Thyroid gland (tissue), 4 donors: ENCODE data around the gene TTC5. TPM values are rescaled to one million over a fixed set of nuclear protein-coding genes. Genes with fewer than 3 reads are reported as not detected.
A peak's percentile ranks its signal among the peaks of the same experiment; 100 is the strongest.

Experiments
- DNase-seq, 2 donors: peaks; one replicate each; pipeline ENCODE4 v3.0.0-alpha.2; 2019
- H3K27ac ChIP-seq, 3 donors: fragments of 200-600 bp; sonication (generic); 1 replicate in 2 of 3; 2 replicates in 1 of 3; pipeline ENCODE4 v1.5.1; 2016 to 2019; ENCODE audit warnings: mild to moderate bottlenecking in 1 of 3, moderate library complexity in 1 of 3
- H3K27me3 ChIP-seq: fragments of 200-600 bp; sonication (generic); one replicate; pipeline ENCODE4 v1.5.1; 2019
- H3K36me3 ChIP-seq, 2 donors: fragments of 200-600 bp; sonication (generic); one replicate each; pipeline ENCODE4 v1.5.1; 2016 to 2019
- H3K4me1 ChIP-seq, 2 donors: fragments of 200-600 bp; sonication (generic); one replicate each; pipeline ENCODE4 v1.5.1; 2017 to 2019
- H3K4me3 ChIP-seq, 3 donors: fragments of 200-600 bp; sonication (generic); replicated peaks in 1 of 3; 1 replicate in 2 of 3; 2 replicates in 1 of 3; pipeline ENCODE4 v1.5.1; 2016; ENCODE audit warnings: mild to moderate bottlenecking in 1 of 3
- H3K9me3 ChIP-seq: fragments of 200-600 bp; sonication (generic); one replicate; pipeline ENCODE4 v1.5.1; 2017
- POLR2A ChIP-seq, 2 donors: fragments of 450-650 bp; IDR thresholded peaks; one replicate each; pipeline ENCODE4 v1.6.1; 2017; ENCODE audit warnings: antibody characterized with exemption in 2 of 2, mild to moderate bottlenecking in 2 of 2, moderate library complexity in 1 of 2
- WGBS, 2 donors: methylation state at CpG; one replicate each; pipeline ENCODE4 v1.1.5; 2017; 5-methylcytosine and 5-hydroxymethylcytosine counted together
- intact Hi-C: fragments of 100-400 bp; cut with DNase I; formaldehyde crosslinking; loops from one replicate; pipeline ENCODE4 v1.15.1; 2023
- total RNA-seq, 4 donors: library from RNA; depleted of rRNA; stranded (reverse); fragments of >200 nt; gene quantifications; one replicate each; pipeline ENCODE4 v1.2.3, GENCODE V29; 2016
- TF ChIP-seq, protein P1 (sequence below), 6 experiments: fragments of 200-600 bp in 3 of 6; fragments of 450-650 bp in 3 of 6; sonication (generic) in 3 of 6; IDR thresholded peaks; one replicate each; pipeline ENCODE4 v1.5.1; 2016 to 2019; ENCODE audit warnings: antibody characterized with exemption in 6 of 6, mild to moderate bottlenecking in 2 of 6, inconsistent platforms in 1 of 6, moderate library complexity in 1 of 6

TTC5 gene
- total RNA-seq, 4 donors from 2014 or later, result 15.9 to 44.2 (median 19.2) TPM

DNA sequence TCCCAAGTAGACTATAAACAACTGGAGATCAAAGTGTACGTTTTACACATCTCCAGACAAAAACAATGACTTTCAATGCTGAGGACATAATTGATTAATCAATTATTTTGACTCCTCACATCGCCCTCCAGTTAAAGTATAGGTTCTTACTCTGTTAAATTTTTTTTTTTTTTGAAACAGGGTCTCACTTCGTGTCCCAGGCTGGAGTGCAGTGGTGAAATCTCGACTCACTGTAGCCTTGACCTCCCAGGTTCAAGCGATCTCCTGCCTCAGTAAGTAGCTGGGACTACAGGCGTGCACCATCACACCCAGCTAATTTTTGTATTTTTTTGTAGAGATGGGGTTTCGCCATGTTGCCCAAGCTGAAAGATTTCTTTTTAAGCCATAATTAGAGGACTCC lies 28.3 kb upstream of the TTC5 start:
- no peaks in the 10 kb centered on the region for H3K27me3 ChIP-seq
- TF ChIP-seq POLR2A (IDR thresholded peaks at IDR 0.05), result no peak
- TF ChIP-seq, protein P1, sequence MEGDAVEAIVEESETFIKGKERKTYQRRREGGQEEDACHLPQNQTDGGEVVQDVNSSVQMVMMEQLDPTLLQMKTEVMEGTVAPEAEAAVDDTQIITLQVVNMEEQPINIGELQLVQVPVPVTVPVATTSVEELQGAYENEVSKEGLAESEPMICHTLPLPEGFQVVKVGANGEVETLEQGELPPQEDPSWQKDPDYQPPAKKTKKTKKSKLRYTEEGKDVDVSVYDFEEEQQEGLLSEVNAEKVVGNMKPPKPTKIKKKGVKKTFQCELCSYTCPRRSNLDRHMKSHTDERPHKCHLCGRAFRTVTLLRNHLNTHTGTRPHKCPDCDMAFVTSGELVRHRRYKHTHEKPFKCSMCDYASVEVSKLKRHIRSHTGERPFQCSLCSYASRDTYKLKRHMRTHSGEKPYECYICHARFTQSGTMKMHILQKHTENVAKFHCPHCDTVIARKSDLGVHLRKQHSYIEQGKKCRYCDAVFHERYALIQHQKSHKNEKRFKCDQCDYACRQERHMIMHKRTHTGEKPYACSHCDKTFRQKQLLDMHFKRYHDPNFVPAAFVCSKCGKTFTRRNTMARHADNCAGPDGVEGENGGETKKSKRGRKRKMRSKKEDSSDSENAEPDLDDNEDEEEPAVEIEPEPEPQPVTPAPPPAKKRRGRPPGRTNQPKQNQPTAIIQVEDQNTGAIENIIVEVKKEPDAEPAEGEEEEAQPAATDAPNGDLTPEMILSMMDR (IDR thresholded peaks at IDR 0.05), result no peak
- no peaks in the 10 kb centered on the region for H3K9me3 ChIP-seq
- H3K4me1 ChIP-seq, result peaks cover 13 to 16% of the 10 kb centered on the region in 2 donors
- no peak overlapping the region for H3K4me3 ChIP-seq
- intact Hi-C loops, result loop anchor here (5.0 to 10.0 kb wide), 2 partner anchors 121 to 348 kb away; partner anchors contain the start of genes APEX1, OSGEP and RNASE4
- H3K27ac ChIP-seq, result peak overlapping the region in 2 of 3 donors; percentile 77 to 79
- 78 to 81% methylated on average over 7 of the region's 7 CpGs for WGBS, 2 donors
- H3K36me3 ChIP-seq, result no peaks in the 10 kb centered on the region
- no peak for DNase-seq

DNA sequence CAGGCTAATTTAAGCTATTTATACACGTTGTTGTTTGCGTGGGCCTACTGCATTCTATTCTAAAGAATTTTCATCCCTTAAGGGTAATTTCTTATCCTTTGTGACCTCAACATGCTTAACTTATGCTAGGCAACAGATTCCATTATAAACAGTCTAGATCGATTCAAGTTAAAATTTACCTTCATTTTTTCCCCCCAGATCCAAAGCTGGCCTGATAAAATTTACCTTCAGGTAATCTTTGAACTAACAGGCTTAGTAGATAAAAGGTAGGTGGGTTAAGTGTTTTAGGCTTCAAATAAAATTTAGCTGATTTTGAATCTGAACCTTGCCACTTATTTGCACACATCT lies 27.7 kb upstream of the TTC5 start:
- H3K36me3 ChIP-seq, result no peaks in the 10 kb centered on the region
- WGBS, 2 donors, result 18 to 22% methylated on average over 3 of the region's 3 CpGs
- H3K4me1 ChIP-seq, result peaks cover 13 to 16% of the 10 kb centered on the region in 2 donors
- H3K9me3 ChIP-seq, result no peaks in the 10 kb centered on the region
- TF ChIP-seq POLR2A (IDR thresholded peaks at IDR 0.05), result no peak
- TF ChIP-seq, protein P1 (IDR thresholded peaks at IDR 0.05), result no peak
- peak overlapping the region; percentile 11 to 79 (median 77) for H3K27ac ChIP-seq
- H3K4me3 ChIP-seq, result peak overlapping the region in 1 of 3 donors; percentile 37
- H3K27me3 ChIP-seq, result no peaks in the 10 kb centered on the region
- no peak for DNase-seq
- intact Hi-C loops, result loop anchor here (5.0 to 10.0 kb wide), 2 partner anchors 121 to 349 kb away; partner anchors contain the start of genes APEX1, OSGEP and RNASE4

DNA sequence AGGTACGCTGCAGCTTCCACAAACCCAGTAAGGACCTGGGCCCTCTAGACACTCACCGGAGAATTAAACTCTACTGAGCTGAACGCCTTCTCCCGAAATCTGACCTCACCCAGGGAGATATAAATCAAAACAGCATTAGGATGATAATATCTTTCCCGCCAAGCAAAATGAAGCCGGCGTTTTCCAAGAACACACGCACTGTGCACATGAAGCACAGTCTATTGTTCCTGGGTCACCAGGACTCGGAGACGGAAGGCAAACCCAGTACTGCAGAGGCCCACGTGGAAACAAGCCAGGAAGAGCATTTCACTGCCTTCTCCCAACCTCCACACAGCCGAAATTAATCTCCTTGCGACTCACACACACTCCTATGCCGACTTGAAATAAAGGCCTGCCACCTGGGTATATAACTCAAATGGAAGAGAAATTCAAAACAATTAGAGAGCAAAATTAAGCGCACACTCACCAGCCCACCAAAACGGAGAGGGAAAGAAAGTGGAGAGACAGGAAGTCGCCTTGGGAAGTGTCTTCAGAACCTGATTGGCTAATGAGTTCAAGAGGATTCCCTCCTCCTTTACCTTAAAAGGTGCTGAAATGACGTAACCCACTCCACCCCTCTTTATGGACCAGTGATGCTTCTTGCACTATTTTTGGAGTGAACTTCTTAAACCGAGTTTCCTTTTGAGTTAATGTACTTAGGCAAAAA lies 27.2 kb upstream of the TTC5 start, which contains the start of gene CCNB1IP1:
TSS of gene CCNB1IP1 (minus strand) at position 492 of the 706 bp plus-strand sequence. CDS start 16,756 bp downstream, outside the sequence.
- Histone ChIP-seq H3K4me3 (peak within 1 kb of the TSS in 2 of 3 donors; percentile 37 to 49), H3K36me3 (no peaks in the 10 kb centered on the region), H3K27me3 (no peaks in the 10 kb centered on the region), H3K4me1 (peaks cover 13 to 16% of the 10 kb centered on the region in 2 donors), H3K27ac (peak within 1 kb of the TSS; percentile 66 to 79 (median 77)), H3K9me3 (no peaks in the 10 kb centered on the region)
- WGBS, 2 donors, result 0 to 1% methylated on average over 19 of the region's 19 CpGs
- peak; percentile 64 to 67 for DNase-seq
- TF ChIP-seq POLR2A (IDR thresholded peaks at IDR 0.05), result peak in 1 of 2 donors; percentile 84
- TF ChIP-seq, protein P1 (IDR thresholded peaks at IDR 0.05), result no peak
- intact Hi-C loops, result loop anchor here (5.0 to 10.0 kb wide), 2 partner anchors 122 to 349 kb away; partner anchors contain the start of genes APEX1, OSGEP and RNASE4

DNA sequence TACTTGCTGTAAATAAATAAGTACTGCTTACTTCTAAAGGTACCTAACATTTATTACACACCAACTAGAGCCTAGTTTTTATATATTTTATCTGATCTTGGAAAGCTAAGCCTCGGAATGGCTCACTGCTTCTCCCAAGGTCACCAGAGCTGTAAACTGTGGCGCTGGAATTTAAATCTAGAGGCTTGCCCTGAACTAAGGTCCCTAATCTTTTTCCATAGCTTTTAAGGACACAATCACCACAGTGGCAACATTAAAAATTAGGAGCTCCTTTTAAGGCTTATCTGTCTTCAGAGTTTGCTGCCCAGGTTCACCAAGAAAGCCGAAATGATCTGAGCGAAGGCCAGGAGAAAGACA lies 26.7 kb upstream of the TTC5 start:
- Histone ChIP-seq H3K4me3 (peak overlapping the region in 2 of 3 donors; percentile 37 to 49), H3K4me1 (peaks cover 13 to 16% of the 10 kb centered on the region in 2 donors), H3K9me3 (no peaks in the 10 kb centered on the region), H3K36me3 (no peaks in the 10 kb centered on the region), H3K27me3 (no peaks in the 10 kb centered on the region), H3K27ac (peak overlapping the region; percentile 66 to 79 (median 77))
- no peak for TF ChIP-seq POLR2A (IDR thresholded peaks at IDR 0.05)
- TF ChIP-seq, protein P1 (IDR thresholded peaks at IDR 0.05), result no peak
- intact Hi-C loops, result loop anchor here (5.0 to 10.0 kb wide), 2 partner anchors 122 to 350 kb away; partner anchors contain the start of genes APEX1, OSGEP and RNASE4
- DNase-seq, result no peak
- 2 to 5% methylated on average over 4 of the region's 4 CpGs for WGBS, 2 donors
